Effector memory CD4-positive, alpha-beta T cell (primary cell): ENCODE data around the gene ICAM2.
"Not testable (repeated sequence)": the region's sequence is repeated elsewhere in the genome, so short reads cannot be mapped to it uniquely, and the experiment has no call there.

Experiments
- DNase-seq, 3 donors: peaks; one replicate each; pipeline ENCODE4 v3.0.0-alpha.2; 2020
- H3K27ac ChIP-seq: 2 replicates; pipeline ENCODE4 v1.7.0; 2013; ENCODE audit warnings: mild to moderate bottlenecking, low read length, moderate library complexity; ENCODE audit not compliant: insufficient read depth, poor library complexity, severe bottlenecking
- H3K27me3 ChIP-seq: replicated peaks from 2 replicates; pipeline ENCODE4 v1.7.0; 2013; ENCODE audit warnings: mild to moderate bottlenecking, low read length; ENCODE audit not compliant: insufficient read depth, control insufficient read depth, poor library complexity, severe bottlenecking
- H3K36me3 ChIP-seq: 2 replicates; pipeline ENCODE4 v1.7.0; 2013; ENCODE audit warnings: mild to moderate bottlenecking, low read length, moderate library complexity; ENCODE audit not compliant: control insufficient read depth, insufficient read depth
- H3K4me1 ChIP-seq: 2 replicates; pipeline ENCODE4 v1.7.0; 2013; ENCODE audit warnings: low read length, mild to moderate bottlenecking; ENCODE audit not compliant: control insufficient read depth, insufficient read depth, poor library complexity, severe bottlenecking
- H3K4me3 ChIP-seq: 2 replicates; pipeline ENCODE4 v1.7.0; 2013; ENCODE audit warnings: low read length, low read depth, mild to moderate bottlenecking; ENCODE audit not compliant: insufficient read depth, poor library complexity, severe bottlenecking
- H3K9me3 ChIP-seq: 2 replicates; pipeline ENCODE4 v1.7.0; 2013; ENCODE audit warnings: mild to moderate bottlenecking, low read length, moderate library complexity; ENCODE audit not compliant: control insufficient read depth

ICAM2 gene

DNA sequence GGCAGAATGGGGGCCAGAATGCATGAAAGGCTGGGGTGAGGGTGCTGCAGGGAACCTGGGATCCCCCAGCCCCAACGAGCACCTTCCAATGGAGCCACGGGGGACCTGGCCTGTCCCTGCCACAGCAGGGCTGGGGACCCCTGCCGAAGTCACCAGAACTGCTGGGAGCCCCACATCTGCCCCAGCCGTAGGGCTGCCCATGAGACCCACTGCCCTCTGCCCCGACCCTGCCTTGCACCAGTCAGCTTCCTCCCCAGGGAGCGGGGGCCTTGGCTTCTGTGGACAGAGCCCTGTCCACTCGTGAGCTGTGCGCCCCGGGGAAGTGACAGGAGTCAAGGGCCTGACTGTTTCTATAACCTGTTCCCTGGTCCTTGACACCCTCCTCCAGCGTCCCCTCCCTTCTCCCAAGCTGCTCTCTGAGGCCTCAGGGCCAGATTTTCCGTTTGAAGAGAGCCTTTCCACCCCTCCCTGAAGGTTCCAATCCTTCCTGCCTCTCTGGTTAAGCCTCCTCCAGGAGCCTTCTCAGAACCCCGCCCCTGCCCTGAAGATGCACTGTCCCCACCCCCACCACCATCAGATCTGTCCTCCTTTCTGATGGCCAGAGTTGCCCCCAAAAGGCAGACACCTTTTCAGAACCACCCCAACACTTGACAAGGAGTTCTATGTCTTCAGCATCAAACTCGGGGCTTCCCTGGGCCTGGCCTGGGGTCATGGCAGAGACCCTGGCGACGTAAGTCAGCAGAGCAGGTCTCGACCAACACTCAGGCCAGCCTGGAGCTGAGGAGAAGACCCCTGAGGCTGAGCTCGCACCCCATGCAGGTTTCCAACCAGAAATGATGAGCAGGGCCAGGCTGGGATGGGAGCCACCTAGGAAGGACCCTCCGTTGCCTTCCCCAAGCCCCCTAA is 33.0 kb downstream of the ICAM2 start:
- Histone ChIP-seq H3K4me1 (peaks cover 31% of the 10 kb centered on the region), H3K27ac (no peak overlapping the region), H3K27me3 (no peaks in the 10 kb centered on the region), H3K4me3 (no peak overlapping the region), H3K9me3 (no peaks in the 10 kb centered on the region), H3K36me3 (no peaks in the 10 kb centered on the region)
- DNase-seq = no peak

DNA sequence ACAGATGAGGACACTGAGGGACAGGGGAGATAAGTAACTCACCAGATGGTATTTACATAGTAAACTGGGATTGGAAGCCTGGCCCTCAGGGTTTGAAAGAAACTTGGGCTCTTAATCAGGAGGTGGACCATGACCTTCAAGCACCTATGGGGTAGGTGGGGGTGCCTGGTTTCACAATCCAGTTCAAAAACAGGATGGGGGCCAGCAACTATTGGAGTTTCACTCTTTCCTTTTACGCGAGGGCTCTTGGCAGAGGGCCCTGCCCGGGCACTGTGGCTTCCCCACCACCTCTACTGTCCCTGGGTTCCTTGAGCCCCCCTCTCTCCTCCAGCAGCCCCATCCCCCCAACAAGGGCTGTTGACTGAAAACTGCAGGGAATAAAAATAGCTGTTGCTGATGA is 33.6 kb downstream of the ICAM2 start:
- no peak for DNase-seq
- H3K9me3 ChIP-seq = no peaks in the 10 kb centered on the region
- peaks cover 25% of the 10 kb centered on the region for H3K4me1 ChIP-seq
- H3K4me3 ChIP-seq = no peak overlapping the region
- H3K36me3 ChIP-seq = no peaks in the 10 kb centered on the region
- no peak overlapping the region for H3K27ac ChIP-seq
- no peaks in the 10 kb centered on the region for H3K27me3 ChIP-seq

DNA sequence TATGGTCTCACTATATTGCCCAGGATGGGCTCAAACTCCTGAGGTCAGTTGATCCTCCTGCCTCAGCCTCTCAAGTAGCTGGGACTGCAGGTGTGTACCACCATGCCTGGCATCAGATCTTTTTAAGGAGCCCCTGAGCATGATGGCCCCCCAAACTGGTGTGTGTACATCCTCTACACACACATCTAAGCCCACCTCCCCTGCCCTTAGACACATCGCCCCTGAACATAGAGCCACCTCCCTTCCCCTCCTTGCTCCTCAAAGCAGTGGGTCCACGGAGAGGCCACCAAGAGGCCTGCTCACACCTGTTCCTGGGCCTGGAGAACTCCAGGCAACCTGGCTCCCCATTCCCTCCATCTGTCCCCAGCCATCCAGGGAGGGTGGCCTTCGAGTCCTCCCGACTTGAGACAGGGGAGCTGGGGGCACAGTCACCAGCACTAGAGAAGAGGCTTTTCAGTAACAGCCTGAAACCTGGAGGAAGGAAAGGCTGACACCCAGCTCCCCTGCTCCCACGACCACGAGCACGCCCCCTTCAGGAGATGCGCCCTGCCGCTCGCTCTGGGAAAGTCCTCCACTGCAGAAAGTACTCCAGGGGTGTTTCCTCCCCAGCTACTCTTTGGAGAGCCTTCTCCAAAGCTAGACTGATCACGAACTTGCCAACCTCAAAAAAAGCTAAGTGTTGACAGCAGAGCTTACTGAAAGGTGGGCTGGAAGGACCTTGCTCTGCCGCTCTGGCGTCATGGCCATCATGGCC is 34.9 kb downstream of the ICAM2 start:
- no peaks in the 10 kb centered on the region for H3K9me3 ChIP-seq
- no peak overlapping the region for H3K4me3 ChIP-seq
- H3K36me3 ChIP-seq = no peaks in the 10 kb centered on the region
- H3K27ac ChIP-seq = peak overlapping the region; percentile 25
- H3K27me3 ChIP-seq = no peaks in the 10 kb centered on the region
- DNase-seq = no peak
- H3K4me1 ChIP-seq = peaks cover 22% of the 10 kb centered on the region

DNA sequence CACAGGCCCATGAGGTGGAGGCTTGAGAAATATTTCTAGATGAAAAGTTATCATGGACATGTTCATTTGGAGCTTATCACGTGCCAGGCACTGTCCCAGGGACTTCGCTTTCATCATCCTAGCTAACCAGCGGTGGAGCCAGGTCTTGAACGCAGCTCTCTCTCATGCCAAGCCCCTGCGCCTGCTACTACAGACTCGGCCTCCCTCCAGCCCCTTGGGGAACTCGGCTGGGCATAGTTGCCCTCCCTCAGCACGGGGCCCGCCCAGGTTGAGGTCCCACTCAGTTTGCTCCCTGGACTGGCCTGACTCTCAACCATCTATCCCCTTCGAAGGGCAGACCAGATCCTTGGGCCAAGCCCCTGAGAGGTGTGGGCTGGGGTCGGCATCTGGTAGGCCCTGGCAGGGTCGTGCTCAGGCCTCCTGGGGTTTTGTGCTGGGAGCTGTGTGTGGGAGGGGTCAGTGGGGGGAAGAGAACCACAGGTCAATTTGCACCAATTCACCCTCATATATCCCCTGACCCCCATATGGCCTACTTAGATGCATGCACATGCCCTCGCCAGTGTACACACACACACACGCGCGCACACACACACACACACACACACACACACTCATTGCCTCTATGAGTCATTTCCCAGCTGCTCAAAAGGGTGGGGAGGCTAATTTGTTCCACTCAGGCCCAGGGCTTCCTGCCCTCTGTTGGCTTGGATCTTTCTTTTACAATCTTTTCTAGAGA is 35.6 kb downstream of the ICAM2 start:
- H3K4me1 ChIP-seq = peaks cover 17% of the 10 kb centered on the region
- no peaks in the 10 kb centered on the region for H3K9me3 ChIP-seq
- H3K27me3 ChIP-seq = no peaks in the 10 kb centered on the region
- H3K36me3 ChIP-seq = no peaks in the 10 kb centered on the region
- DNase-seq = peak; percentile 39 to 58 (median 47)
- peak overlapping the region; percentile 25 for H3K27ac ChIP-seq
- H3K4me3 ChIP-seq = no peak overlapping the region

DNA sequence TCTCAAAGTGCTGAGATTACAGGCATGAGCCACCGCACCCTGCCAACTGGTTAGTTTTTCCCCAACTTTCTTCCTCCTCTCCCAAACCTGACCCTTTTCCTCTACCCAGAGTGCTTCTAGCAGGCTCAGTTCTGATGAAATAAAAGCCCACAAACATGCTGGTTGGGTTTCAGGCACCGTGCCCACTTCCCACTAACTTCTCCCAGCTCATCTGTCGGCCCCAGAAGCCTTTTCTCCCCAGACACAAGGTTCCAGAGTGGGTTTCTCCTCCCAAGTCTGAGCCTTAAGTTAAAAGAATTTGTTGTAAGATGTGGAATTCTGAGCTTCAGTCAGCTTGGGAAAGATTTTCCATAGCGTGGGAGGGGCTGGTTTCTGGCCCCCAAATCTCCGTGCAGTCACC is 36.2 kb downstream of the ICAM2 start:
- no peaks in the 10 kb centered on the region for H3K9me3 ChIP-seq
- no peaks in the 10 kb centered on the region for H3K27me3 ChIP-seq
- no peak for DNase-seq
- H3K4me1 ChIP-seq = peaks cover 17% of the 10 kb centered on the region
- no peaks in the 10 kb centered on the region for H3K36me3 ChIP-seq
- no peak overlapping the region for H3K4me3 ChIP-seq
- no peak overlapping the region for H3K27ac ChIP-seq

DNA sequence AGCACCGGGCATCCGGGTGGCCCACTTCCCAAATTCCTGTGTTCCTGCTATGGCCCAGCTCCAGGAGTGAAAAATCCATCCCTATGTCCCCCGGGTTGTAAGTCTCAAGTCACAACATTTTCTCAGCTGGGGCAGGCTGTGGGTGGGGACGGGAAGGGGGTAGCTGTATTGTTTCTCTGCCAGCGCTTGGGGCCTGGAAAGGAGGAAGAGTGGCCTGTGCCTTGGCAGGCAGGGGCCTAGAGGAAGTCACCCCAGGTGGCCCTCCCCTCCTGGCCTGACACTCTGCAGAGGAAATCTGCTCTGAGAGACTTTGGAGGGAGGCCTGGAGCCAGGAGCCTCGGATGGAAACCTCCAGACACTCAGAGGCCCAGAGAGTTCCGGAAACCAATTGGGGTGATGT is 37.1 kb downstream of the ICAM2 start:
- H3K36me3 ChIP-seq = no peaks in the 10 kb centered on the region

DNA sequence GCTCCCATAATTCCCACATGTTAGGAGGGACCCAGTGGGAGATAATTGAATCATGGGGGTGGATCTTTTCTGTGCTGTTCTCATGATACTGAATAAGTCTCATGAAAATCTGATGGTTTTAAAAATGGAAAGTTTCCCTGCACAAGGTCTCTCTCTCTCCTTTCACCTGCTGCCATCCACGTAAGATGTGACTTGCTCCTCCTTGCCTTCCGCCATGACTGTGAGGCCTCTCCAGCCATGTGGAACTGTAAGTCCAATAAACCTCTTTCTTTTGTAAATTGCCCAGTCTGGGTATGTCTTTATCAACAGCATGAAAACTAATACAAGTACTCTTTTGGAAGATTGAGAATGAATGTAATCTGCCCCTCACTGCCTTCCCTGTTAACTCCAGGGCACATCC is 37.8 kb downstream of the ICAM2 start:
- not testable (repeated sequence) for DNase-seq, H3K9me3 ChIP-seq, H3K27me3 ChIP-seq, H3K36me3 ChIP-seq, H3K27ac ChIP-seq, H3K4me3 ChIP-seq
- H3K4me1 ChIP-seq = peaks cover 17% of the 10 kb centered on the region

More for the DNA sequence above, 37.1 kb downstream of the ICAM2 start:
- H3K4me3 ChIP-seq = no peak overlapping the region
- H3K9me3 ChIP-seq = no peaks in the 10 kb centered on the region
- no peak overlapping the region for H3K27ac ChIP-seq
- H3K4me1 ChIP-seq = peaks cover 17% of the 10 kb centered on the region
- DNase-seq = no peak
- no peaks in the 10 kb centered on the region for H3K27me3 ChIP-seq

DNA sequence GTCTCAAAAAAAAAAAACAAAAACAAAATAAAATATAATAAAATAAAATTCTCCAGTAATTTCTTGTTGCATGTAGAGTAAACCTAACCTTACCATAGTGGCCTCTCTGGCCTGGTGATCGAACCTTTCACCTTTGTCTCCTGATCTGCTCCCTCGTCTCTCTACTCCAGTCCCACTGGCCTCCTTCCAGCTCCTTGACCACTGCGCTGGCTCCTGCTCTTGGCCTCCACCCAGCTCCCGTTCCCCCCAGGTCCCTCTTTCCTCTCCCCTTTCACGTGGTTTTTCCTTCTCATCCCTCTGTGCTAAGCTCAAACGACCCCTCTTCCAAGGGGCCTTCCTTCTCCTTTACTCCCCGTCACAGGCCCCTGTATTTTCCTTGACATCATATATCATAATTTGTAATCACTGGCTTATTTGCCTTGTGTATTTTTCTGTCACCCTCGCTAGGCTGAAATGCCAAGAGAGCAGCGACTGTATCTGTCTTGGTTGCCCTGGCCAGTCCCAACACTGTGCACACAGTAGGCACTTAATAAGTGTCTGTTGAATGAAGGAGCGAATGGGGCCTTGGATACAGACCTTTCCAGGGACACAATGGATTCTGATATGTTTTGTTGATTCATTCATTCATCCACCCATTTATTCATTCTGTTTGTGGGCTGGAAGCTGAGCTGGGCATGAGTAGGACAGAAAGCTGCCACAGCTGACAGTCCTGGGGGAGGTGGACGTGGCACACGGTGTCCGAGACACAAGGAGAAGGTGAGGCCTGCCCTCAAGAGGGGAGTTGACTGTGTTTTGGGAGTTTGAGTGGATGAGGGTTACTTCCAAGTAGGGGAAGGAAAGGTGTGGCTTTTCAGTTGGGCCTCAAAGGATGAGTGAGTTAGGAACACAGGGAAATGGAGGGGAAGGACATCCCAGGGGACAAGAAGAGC is 41.9 kb downstream of the ICAM2 start:
- Histone ChIP-seq H3K9me3 (no peaks in the 10 kb centered on the region), H3K4me3 (no peak overlapping the region), H3K27me3 (no peaks in the 10 kb centered on the region), H3K36me3 (no peaks in the 10 kb centered on the region), H3K4me1 (no peaks in the 10 kb centered on the region), H3K27ac (no peak overlapping the region)
- DNase-seq = no peak

DNA sequence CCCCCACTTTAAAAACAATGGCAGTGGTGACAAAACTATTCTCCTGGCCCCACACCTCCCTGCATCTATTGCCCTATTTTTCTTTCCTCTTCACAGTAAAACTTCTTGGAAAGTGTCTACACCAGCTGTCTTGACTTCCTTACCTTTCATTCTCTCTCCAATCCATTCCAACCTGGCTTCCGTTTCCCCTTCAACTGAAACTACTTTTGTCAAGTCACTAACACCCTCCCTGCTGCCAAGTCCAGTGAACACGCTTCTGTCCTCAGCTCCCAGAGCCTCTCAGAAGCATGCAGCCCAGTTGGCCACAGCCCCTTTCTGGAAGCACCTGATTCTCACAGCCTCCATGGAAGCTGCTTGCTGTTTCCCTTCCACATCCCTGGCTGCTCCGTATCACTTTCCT is 43.7 kb downstream of the ICAM2 start:
- no peaks in the 10 kb centered on the region for H3K27me3 ChIP-seq
- no peak for DNase-seq
- no peaks in the 10 kb centered on the region for H3K9me3 ChIP-seq
- H3K36me3 ChIP-seq = no peaks in the 10 kb centered on the region
- H3K4me1 ChIP-seq = no peaks in the 10 kb centered on the region
- H3K4me3 ChIP-seq = no peak overlapping the region
- no peak overlapping the region for H3K27ac ChIP-seq
